ENCODE results near the gene DGUOK.

DNA sequence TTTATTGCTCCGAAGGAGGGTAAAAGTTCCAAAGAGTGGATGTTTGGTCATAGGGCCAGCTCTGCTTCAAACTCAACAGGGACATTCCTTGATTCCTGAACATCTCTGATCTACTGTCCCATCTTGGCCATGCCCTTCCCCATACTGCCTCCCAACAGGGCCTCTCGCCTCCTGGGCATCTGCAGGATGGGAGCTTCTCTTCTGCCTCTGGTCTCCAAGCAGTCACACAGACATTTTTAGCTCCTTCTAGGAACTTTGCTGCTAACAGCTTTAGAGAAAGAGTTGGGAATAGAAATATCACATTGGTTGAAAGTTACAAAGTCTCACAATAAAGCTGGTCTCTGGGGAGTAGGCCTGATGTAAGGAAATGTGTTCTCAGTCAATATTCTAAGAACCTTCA lies 9.4 kb upstream of the DGUOK start:
- TF ChIP-seq, protein P1, sequence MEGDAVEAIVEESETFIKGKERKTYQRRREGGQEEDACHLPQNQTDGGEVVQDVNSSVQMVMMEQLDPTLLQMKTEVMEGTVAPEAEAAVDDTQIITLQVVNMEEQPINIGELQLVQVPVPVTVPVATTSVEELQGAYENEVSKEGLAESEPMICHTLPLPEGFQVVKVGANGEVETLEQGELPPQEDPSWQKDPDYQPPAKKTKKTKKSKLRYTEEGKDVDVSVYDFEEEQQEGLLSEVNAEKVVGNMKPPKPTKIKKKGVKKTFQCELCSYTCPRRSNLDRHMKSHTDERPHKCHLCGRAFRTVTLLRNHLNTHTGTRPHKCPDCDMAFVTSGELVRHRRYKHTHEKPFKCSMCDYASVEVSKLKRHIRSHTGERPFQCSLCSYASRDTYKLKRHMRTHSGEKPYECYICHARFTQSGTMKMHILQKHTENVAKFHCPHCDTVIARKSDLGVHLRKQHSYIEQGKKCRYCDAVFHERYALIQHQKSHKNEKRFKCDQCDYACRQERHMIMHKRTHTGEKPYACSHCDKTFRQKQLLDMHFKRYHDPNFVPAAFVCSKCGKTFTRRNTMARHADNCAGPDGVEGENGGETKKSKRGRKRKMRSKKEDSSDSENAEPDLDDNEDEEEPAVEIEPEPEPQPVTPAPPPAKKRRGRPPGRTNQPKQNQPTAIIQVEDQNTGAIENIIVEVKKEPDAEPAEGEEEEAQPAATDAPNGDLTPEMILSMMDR (conservative IDR thresholded peaks at IDR 0.05 in 1 of 2, IDR thresholded peaks at IDR 0.05 in 1 of 2; ENCODE audit: extremely low read depth in 1 of 2, insufficient read depth in 1 of 2, low read depth in 1 of 2, low read length in 2 of 2), result no peak
- TF ChIP-seq EZH2 (IDR thresholded peaks at IDR 0.05; ENCODE audit: borderline replicate concordance, low read length), result no peak

Data from mammary epithelial cell (primary cell).